IMR-90 (cell line): Measurements from ENCODE around the gene PCNX4. TPM values are rescaled to one million over a fixed set of nuclear protein-coding genes. Genes with fewer than 3 reads are reported as not detected.

ENCODE experiments used
- ATAC-seq: fragments of 200-7000 bp; cut with Tn5 transposase; 2 replicates; pipeline ENCODE4 v1.9.1; 2020; ENCODE audit warnings: low read depth, mild to moderate bottlenecking, moderate library complexity
- BruUV-seq: library from RNA; stranded (reverse); fragments of 400-500 nt; replicated peaks from 2 replicates; lab custom pipeline; 2021; lab: Mats Ljungman, UMichigan
- CTCF ChIA-PET: fragments of 300-600 bp; formaldehyde crosslinking; extraction: SDS; loops from one replicate; lab custom pipeline; 2021; ENCODE audit warnings: antibody characterized with exemption; lab: Yijun Ruan, JAX
- POLR2A ChIA-PET: fragments of 300-600 bp; sonication (Branson Sonifier 250); formaldehyde crosslinking; loops from one replicate; lab custom pipeline; 2022; ENCODE audit warnings: antibody characterized with exemption; ENCODE audit not compliant: unreplicated experiment; lab: Charles Lee
- DNase-seq: peaks from one replicate; pipeline ENCODE4 v3.0.0; 2013
- H2AFZ ChIP-seq: replicated peaks from 2 replicates; pipeline ENCODE3; 2013; ENCODE audit warnings: low read length, mild to moderate bottlenecking; ENCODE audit not compliant: poor library complexity
- H2AK5ac ChIP-seq: 2 replicates; pipeline ENCODE4 v1.6.1; 2013; ENCODE audit warnings: low read depth, low read length, inconsistent platforms
- H2AK9ac ChIP-seq: replicated peaks from 2 replicates; pipeline ENCODE3; 2013; ENCODE audit warnings: mild to moderate bottlenecking, low read depth, low read length, moderate library complexity; ENCODE audit not compliant: poor library complexity
- H2BK120ac ChIP-seq: 2 replicates; pipeline ENCODE4 v1.6.1; 2013; ENCODE audit warnings: low read depth, low read length, inconsistent platforms
- H2BK15ac ChIP-seq: 3 replicates; pipeline ENCODE4 v1.6.1; 2013; ENCODE audit warnings: low read depth, low read length, inconsistent platforms
- H2BK20ac ChIP-seq: 2 replicates; pipeline ENCODE4 v1.6.1; 2013; ENCODE audit warnings: low read depth, mild to moderate bottlenecking, inconsistent platforms, low read length, moderate library complexity
- H2BK5ac ChIP-seq: 2 replicates; pipeline ENCODE4 v1.6.1; 2013; ENCODE audit warnings: mild to moderate bottlenecking, low read depth, low read length, inconsistent platforms; ENCODE audit not compliant: poor library complexity, severe bottlenecking
- H3K14ac ChIP-seq: replicated peaks from 2 replicates; pipeline ENCODE4 v1.6.1; 2013; ENCODE audit warnings: low read depth, low read length, inconsistent platforms
- H3K18ac ChIP-seq: 2 replicates; pipeline ENCODE4 v1.6.1; 2013; ENCODE audit warnings: low read depth, low read length, control low read depth
- H3K23ac ChIP-seq: 2 replicates; pipeline ENCODE4 v1.6.1; 2013; ENCODE audit warnings: low read depth, low read length, inconsistent platforms
- H3K27ac ChIP-seq: 2 replicates; pipeline ENCODE4 v1.5.1; 2013; ENCODE audit warnings: mild to moderate bottlenecking, control low read depth, low read length; ENCODE audit not compliant: insufficient read depth
- H3K27me3 ChIP-seq: 2 replicates; pipeline ENCODE4 v1.6.1; 2013; ENCODE audit warnings: low read length; ENCODE audit not compliant: control insufficient read depth, insufficient read depth
- H3K36me3 ChIP-seq: 2 replicates; pipeline ENCODE4 v1.6.1; 2013; ENCODE audit warnings: low read length, mixed read lengths; ENCODE audit not compliant: control insufficient read depth, insufficient read depth
- H3K4ac ChIP-seq: 2 replicates; pipeline ENCODE4 v1.6.1; 2013; ENCODE audit warnings: low read depth, low read length, inconsistent platforms
- H3K4me1 ChIP-seq: 2 replicates; pipeline ENCODE4 v1.6.1; 2013; ENCODE audit warnings: low read length, mixed read lengths; ENCODE audit not compliant: control insufficient read depth, insufficient read depth
- H3K4me2 ChIP-seq: 2 replicates; pipeline ENCODE4 v1.6.1; 2013; ENCODE audit warnings: low read depth, mild to moderate bottlenecking, control low read depth, low read length, moderate library complexity
- H3K4me3 ChIP-seq: 2 replicates; pipeline ENCODE4 v1.5.1; 2013; ENCODE audit warnings: low read depth, mild to moderate bottlenecking, control low read depth, low read length, moderate library complexity; ENCODE audit not compliant: insufficient read depth
- H3K56ac ChIP-seq: 2 replicates; pipeline ENCODE4 v1.6.1; 2013; ENCODE audit warnings: low read length, inconsistent platforms; ENCODE audit not compliant: insufficient read depth; ENCODE audit errors: extremely low read depth
- H3K79me1 ChIP-seq, 2 experiments: 2 replicates each; pipeline ENCODE4 v1.6.1; 2013; ENCODE audit warnings: low read length in 2 of 2, inconsistent platforms in 1 of 2, low read depth in 1 of 2
- H3K9ac ChIP-seq: 2 replicates; pipeline ENCODE4 v1.6.1; 2013; ENCODE audit warnings: low read depth, low read length, control low read depth
- H3K9me1 ChIP-seq: 2 replicates; pipeline ENCODE4 v1.6.1; 2013; ENCODE audit warnings: low read length, inconsistent platforms; ENCODE audit not compliant: insufficient read depth
- H3K9me3 ChIP-seq: 2 replicates; pipeline ENCODE4 v1.6.1; 2013; ENCODE audit warnings: low read length; ENCODE audit not compliant: control insufficient read depth, insufficient read depth
- H4K20me1 ChIP-seq: 2 replicates; pipeline ENCODE4 v1.6.1; 2013; ENCODE audit warnings: low read length, inconsistent platforms; ENCODE audit not compliant: insufficient read depth
- H4K5ac ChIP-seq: 2 replicates; pipeline ENCODE4 v1.6.1; 2013; ENCODE audit warnings: mild to moderate bottlenecking, low read depth, low read length, control low read depth
- H4K8ac ChIP-seq, 2 experiments: 2 replicates each; pipeline ENCODE4 v1.6.1; 2013; ENCODE audit warnings: low read depth in 2 of 2, low read length in 2 of 2, control low read depth in 1 of 2, inconsistent platforms in 1 of 2
- H4K91ac ChIP-seq: 2 replicates; pipeline ENCODE4 v1.6.1; 2013; ENCODE audit warnings: low read depth, low read length, inconsistent platforms; ENCODE audit not compliant: insufficient read depth
- BHLHE40 ChIP-seq: fragments of 150-350 bp; IDR thresholded peaks from 2 replicates; pipeline ENCODE4 v1.6.1; 2016; ENCODE audit warnings: mild to moderate bottlenecking, low read depth, low read length
- CEBPB ChIP-seq: IDR thresholded peaks from 2 replicates; pipeline ENCODE4 v1.6.1; 2012; ENCODE audit warnings: low read depth, low read length, improper control_type of control experiment
- CHD1 ChIP-seq: IDR thresholded peaks from 2 replicates; pipeline ENCODE4 v1.6.1; 2012; ENCODE audit warnings: low read depth, low read length, improper control_type of control experiment
- FOS ChIP-seq: fragments of 150-350 bp; IDR thresholded peaks from 2 replicates; pipeline ENCODE4 v1.6.1; 2016; ENCODE audit warnings: low read depth, low read length
- MAFK ChIP-seq: IDR thresholded peaks from 2 replicates; pipeline ENCODE4 v1.6.1; 2012; ENCODE audit warnings: low read depth, low read length, improper control_type of control experiment
- MAZ ChIP-seq: IDR thresholded peaks from 2 replicates; pipeline ENCODE4 v1.6.1; 2012; ENCODE audit warnings: low read depth, mild to moderate bottlenecking, low read length, improper control_type of control experiment, moderate library complexity, borderline replicate concordance
- MXI1 ChIP-seq: IDR thresholded peaks from 2 replicates; pipeline ENCODE4 v1.6.1; 2012; ENCODE audit warnings: low read depth, mild to moderate bottlenecking, low read length, moderate library complexity, borderline replicate concordance
- NFE2L2 ChIP-seq: fragments of 150-350 bp; IDR thresholded peaks from 2 replicates; pipeline ENCODE4 v1.6.1; 2016; ENCODE audit warnings: low read depth, mild to moderate bottlenecking, low read length
- POLR2A ChIP-seq: IDR thresholded peaks from 2 replicates; pipeline ENCODE4 v1.6.1; 2012; ENCODE audit warnings: mild to moderate bottlenecking, low read depth, low read length
- RAD21 ChIP-seq: IDR thresholded peaks from 2 replicates; pipeline ENCODE4 v1.6.1; 2012; ENCODE audit warnings: low read length, improper control_type of control experiment
- RCOR1 ChIP-seq: IDR thresholded peaks from 2 replicates; pipeline ENCODE4 v1.6.1; 2012; ENCODE audit warnings: mild to moderate bottlenecking, low read length, improper control_type of control experiment; ENCODE audit not compliant: insufficient replicate concordance
- RFX5 ChIP-seq: IDR thresholded peaks from 2 replicates; pipeline ENCODE4 v1.8.0; 2012; ENCODE audit warnings: low read depth, mild to moderate bottlenecking, low read length, moderate library complexity
- SMC3 ChIP-seq: fragments of 150-350 bp; IDR thresholded peaks from 2 replicates; pipeline ENCODE4 v1.6.1; 2016; ENCODE audit warnings: low read depth, mild to moderate bottlenecking, antibody characterized with exemption, low read length, moderate library complexity
- WGBS, 2 experiments: methylation state at CpG; one replicate each; pipeline versions ENCODE4 v1.1.5 to v1.1.7; 2013; ENCODE audit warnings: missing lambda C conversion rate in 2 of 2; ENCODE audit not compliant: insufficient read length in 1 of 2; ENCODE audit errors: extremely low coverage in 2 of 2; 5-methylcytosine and 5-hydroxymethylcytosine counted together
- dilution Hi-C: fragments of 300-500 bp; cut with HindIII; formaldehyde crosslinking; loops from one replicate; pipeline ENCODE4 v1.14.3; 2018; ENCODE audit warnings: low sequenced_read_pairs; ENCODE audit not compliant: unreplicated experiment
- in situ Hi-C: fragments of 300-500 bp; cut with MboI; formaldehyde crosslinking; loops from 3 replicates; pipeline ENCODE4 v1.14.3; 2019; ENCODE audit warnings: low sequenced_read_pairs, inconsistent platforms, mixed read lengths
- intact Hi-C: fragments of 100-400 bp; cut with micrococcal nuclease; formaldehyde crosslinking; loops from 2 replicates; pipeline ENCODE4 v1.10.0; 2022
- polyA plus RNA-seq, 3 experiments: library from polyadenylated mRNA; depleted of rRNA; stranded (reverse); fragments of >200 nt; gene quantifications; 2 replicates each; pipeline ENCODE4 v1.2.3, GENCODE V29; 2012; ENCODE audit warnings: low replicate concordance in 1 of 3
- total RNA-seq: library from RNA; depleted of rRNA; stranded (reverse); fragments of >200 nt; gene quantifications from 2 replicates; pipeline ENCODE4 v1.2.3, GENCODE V29; 2012
- TF ChIP-seq, protein P1 (sequence below): conservative IDR thresholded peaks from 2 replicates; pipeline ENCODE4 v1.5.1; 2012; ENCODE audit warnings: mild to moderate bottlenecking, low read depth, low read length, improper control_type of control experiment
- TF ChIP-seq, protein P2 (sequence below): fragments of 150-350 bp; IDR thresholded peaks from 2 replicates; pipeline ENCODE4 v1.6.1; 2017; ENCODE audit warnings: mild to moderate bottlenecking, antibody characterized with exemption, low read length, low read depth
- TF ChIP-seq, protein P3 (sequence below): fragments of 150-350 bp; IDR thresholded peaks from 2 replicates; pipeline ENCODE4 v1.6.1; 2016; ENCODE audit warnings: low read depth, mild to moderate bottlenecking, low read length, moderate library complexity, borderline replicate concordance

The PCNX4 gene
- total and polyA plus RNA-seq, 2 of the 4 experiments (the other 2 are of a cell fraction), result 55.4 to 128 TPM

DNA sequence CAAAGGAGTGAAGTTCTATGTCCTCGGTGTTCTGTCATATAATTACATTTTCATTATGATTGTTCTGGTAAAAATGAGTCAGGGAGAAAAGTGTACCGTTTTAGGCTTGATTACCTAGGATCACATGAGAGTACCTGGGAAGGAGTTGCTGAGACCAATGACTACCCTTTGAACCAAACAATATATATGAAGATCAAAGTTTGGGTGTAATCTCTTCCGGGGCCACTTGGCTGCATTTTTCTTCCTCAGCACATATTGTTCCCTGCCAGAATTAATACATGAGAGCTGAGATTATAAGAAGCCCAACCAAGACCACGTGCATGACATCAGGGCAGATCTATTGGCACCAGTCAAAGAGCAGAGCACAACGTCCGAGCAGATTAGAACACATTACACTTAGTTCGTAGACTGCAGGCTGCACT is 114.5 kb downstream of the PCNX4 start:
- H3K23ac ChIP-seq, result no peak overlapping the region
- H2AFZ ChIP-seq, result no peak overlapping the region
- ATAC-seq (no peak), DNase-seq (no peak)
- H3K4me3 ChIP-seq, result no peak overlapping the region
- H3K79me1 ChIP-seq, result no peaks in the 10 kb centered on the region
- no peaks in the 10 kb centered on the region for H3K9me3 ChIP-seq
- H3K27me3 ChIP-seq, result peaks cover 10% of the 10 kb centered on the region
- no peak overlapping the region for H2BK5ac ChIP-seq
- H3K9me1 ChIP-seq, result no peaks in the 10 kb centered on the region
- in situ Hi-C loops, result no loop called here
- no peak overlapping the region for H3K4me2 ChIP-seq
- H2BK15ac ChIP-seq, result no peak overlapping the region
- H2BK120ac ChIP-seq, result no peak overlapping the region
- ChIA-PET CTCF (interaction anchor here (0.7 kb wide), 1 partner anchor 21 kb away, joined by 3 read pairs; no protein-coding TSS in a partner anchor), POLR2A (no interaction called here)
- H3K4me1 ChIP-seq, result no peaks in the 10 kb centered on the region
- H2BK20ac ChIP-seq, result no peak overlapping the region
- no peak overlapping the region for H4K91ac ChIP-seq
- WGBS, 2 experiments, result 40% methylated on average over 2 of the region's 7 CpGs; no CpG with 5 or more reads in 1 of the 2 experiments
- no peak overlapping the region for H4K8ac ChIP-seq
- H3K9ac ChIP-seq, result no peak overlapping the region
- H3K27ac ChIP-seq, result no peak overlapping the region
- no peak overlapping the region for H2AK5ac ChIP-seq
- TF ChIP-seq FOS, result no peak
- TF ChIP-seq SMC3, result no peak
- no peak for TF ChIP-seq BHLHE40
- no peak for TF ChIP-seq CHD1
- TF ChIP-seq, protein P1, sequence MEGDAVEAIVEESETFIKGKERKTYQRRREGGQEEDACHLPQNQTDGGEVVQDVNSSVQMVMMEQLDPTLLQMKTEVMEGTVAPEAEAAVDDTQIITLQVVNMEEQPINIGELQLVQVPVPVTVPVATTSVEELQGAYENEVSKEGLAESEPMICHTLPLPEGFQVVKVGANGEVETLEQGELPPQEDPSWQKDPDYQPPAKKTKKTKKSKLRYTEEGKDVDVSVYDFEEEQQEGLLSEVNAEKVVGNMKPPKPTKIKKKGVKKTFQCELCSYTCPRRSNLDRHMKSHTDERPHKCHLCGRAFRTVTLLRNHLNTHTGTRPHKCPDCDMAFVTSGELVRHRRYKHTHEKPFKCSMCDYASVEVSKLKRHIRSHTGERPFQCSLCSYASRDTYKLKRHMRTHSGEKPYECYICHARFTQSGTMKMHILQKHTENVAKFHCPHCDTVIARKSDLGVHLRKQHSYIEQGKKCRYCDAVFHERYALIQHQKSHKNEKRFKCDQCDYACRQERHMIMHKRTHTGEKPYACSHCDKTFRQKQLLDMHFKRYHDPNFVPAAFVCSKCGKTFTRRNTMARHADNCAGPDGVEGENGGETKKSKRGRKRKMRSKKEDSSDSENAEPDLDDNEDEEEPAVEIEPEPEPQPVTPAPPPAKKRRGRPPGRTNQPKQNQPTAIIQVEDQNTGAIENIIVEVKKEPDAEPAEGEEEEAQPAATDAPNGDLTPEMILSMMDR, result no peak
- no peak for TF ChIP-seq NFE2L2
- TF ChIP-seq, protein P2, sequence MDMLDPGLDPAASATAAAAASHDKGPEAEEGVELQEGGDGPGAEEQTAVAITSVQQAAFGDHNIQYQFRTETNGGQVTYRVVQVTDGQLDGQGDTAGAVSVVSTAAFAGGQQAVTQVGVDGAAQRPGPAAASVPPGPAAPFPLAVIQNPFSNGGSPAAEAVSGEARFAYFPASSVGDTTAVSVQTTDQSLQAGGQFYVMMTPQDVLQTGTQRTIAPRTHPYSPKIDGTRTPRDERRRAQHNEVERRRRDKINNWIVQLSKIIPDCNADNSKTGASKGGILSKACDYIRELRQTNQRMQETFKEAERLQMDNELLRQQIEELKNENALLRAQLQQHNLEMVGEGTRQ, result no peak
- no peak for TF ChIP-seq CEBPB
- TF ChIP-seq, protein P3, sequence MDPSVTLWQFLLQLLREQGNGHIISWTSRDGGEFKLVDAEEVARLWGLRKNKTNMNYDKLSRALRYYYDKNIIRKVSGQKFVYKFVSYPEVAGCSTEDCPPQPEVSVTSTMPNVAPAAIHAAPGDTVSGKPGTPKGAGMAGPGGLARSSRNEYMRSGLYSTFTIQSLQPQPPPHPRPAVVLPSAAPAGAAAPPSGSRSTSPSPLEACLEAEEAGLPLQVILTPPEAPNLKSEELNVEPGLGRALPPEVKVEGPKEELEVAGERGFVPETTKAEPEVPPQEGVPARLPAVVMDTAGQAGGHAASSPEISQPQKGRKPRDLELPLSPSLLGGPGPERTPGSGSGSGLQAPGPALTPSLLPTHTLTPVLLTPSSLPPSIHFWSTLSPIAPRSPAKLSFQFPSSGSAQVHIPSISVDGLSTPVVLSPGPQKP, result no peak
- TF ChIP-seq RAD21, result no peak
- TF ChIP-seq MAZ, result no peak
- no peak for TF ChIP-seq RCOR1
- TF ChIP-seq MXI1, result no peak
- TF ChIP-seq POLR2A, result no peak
- TF ChIP-seq RFX5, result no peak
- TF ChIP-seq MAFK, result no peak
- no peaks in the 10 kb centered on the region for H4K20me1 ChIP-seq
- H4K5ac ChIP-seq, result no peak overlapping the region
- intact Hi-C loops, result loop anchor here (10.0 kb wide), 1 partner anchor 259 kb away; no protein-coding TSS in a partner anchor
- H3K56ac ChIP-seq, result no peak overlapping the region
- no peaks in the 10 kb centered on the region for H3K36me3 ChIP-seq
- H3K4ac ChIP-seq, result no peak overlapping the region
- no peak overlapping the region for H3K14ac ChIP-seq
- no peak overlapping the region for H3K18ac ChIP-seq
- no TSS peak for BruUV-seq
- dilution Hi-C loops, result no loop called here
- no peak overlapping the region for H2AK9ac ChIP-seq
